Osteocyte (in vitro differentiated cells): ENCODE data around the gene MTUS2. TPM values are rescaled to one million over a fixed set of nuclear protein-coding genes. Genes with fewer than 3 reads are reported as not detected.

ENCODE experiments used
- DNase-seq: peaks from one replicate; pipeline ENCODE4 v3.0.0; 2021; ENCODE audit warnings: mixed read lengths; ENCODE audit not compliant: unreplicated experiment; ENCODE audit errors: extremely low spot score
- H3K27ac Mint-ChIP-seq: one replicate; pipeline ENCODE4 v1.8.0; 2021; ENCODE audit warnings: mild to moderate bottlenecking, mixed read lengths; ENCODE audit not compliant: unreplicated experiment
- H3K27me3 Mint-ChIP-seq: one replicate; pipeline ENCODE4 v1.8.0; 2021; ENCODE audit warnings: mixed read lengths; ENCODE audit not compliant: unreplicated experiment
- H3K36me3 Mint-ChIP-seq: one replicate; pipeline ENCODE4 v1.8.0; 2021; ENCODE audit warnings: mixed read lengths; ENCODE audit not compliant: unreplicated experiment
- H3K4me1 Mint-ChIP-seq: one replicate; pipeline ENCODE4 v1.8.0; 2021; ENCODE audit warnings: mixed read lengths; ENCODE audit not compliant: unreplicated experiment
- H3K4me3 Mint-ChIP-seq: one replicate; pipeline ENCODE4 v1.8.0; 2021; ENCODE audit warnings: mild to moderate bottlenecking, moderate library complexity, mixed read lengths; ENCODE audit not compliant: unreplicated experiment
- H3K9me3 Mint-ChIP-seq: one replicate; pipeline ENCODE4 v1.8.0; 2021; ENCODE audit warnings: mixed read lengths; ENCODE audit not compliant: unreplicated experiment
- CTCF ChIP-seq: fragments of 200-600 bp; sonication (generic); IDR thresholded peaks from 2 replicates; pipeline ENCODE4 v1.5.0; 2021; ENCODE audit warnings: antibody characterized with exemption, mild to moderate bottlenecking, moderate library complexity
- total RNA-seq: library from RNA; stranded (reverse); gene quantifications from 2 replicates; pipeline ENCODE4 v1.2.1, GENCODE V29; 2021

MTUS2 gene
- total RNA-seq, 1 donor from 2014 or later = 0.05 TPM

GRCh38 chr13:29527916-29528315 lies 707.8 kb downstream of the MTUS2 start:
- no peak overlapping the region for H3K27ac Mint-ChIP-seq
- no peak for TF ChIP-seq CTCF

GRCh38 chr13:29529754-29530153 lies 709.6 kb downstream of the MTUS2 start:
- H3K4me1 Mint-ChIP-seq = peaks cover 29% of the 10 kb centered on the region
- no peaks in the 10 kb centered on the region for H3K27me3 Mint-ChIP-seq
- no peak for DNase-seq
- no peaks in the 10 kb centered on the region for H3K9me3 Mint-ChIP-seq
- no peak for TF ChIP-seq CTCF
- peaks cover 47% of the 10 kb centered on the region for H3K36me3 Mint-ChIP-seq
- no peak overlapping the region for H3K4me3 Mint-ChIP-seq
- H3K27ac Mint-ChIP-seq = no peak overlapping the region

More at GRCh38 chr13:29527916-29528315, 707.8 kb downstream of the MTUS2 start:
- no peak overlapping the region for H3K4me3 Mint-ChIP-seq
- H3K27me3 Mint-ChIP-seq = no peaks in the 10 kb centered on the region
- no peak for DNase-seq
- peaks cover 35% of the 10 kb centered on the region for H3K4me1 Mint-ChIP-seq
- H3K9me3 Mint-ChIP-seq = no peaks in the 10 kb centered on the region
- H3K36me3 Mint-ChIP-seq = peaks cover 55% of the 10 kb centered on the region

GRCh38 chr13:29530901-29531300 lies 710.8 kb downstream of the MTUS2 start:
- Mint-ChIP-seq H3K9me3 (no peaks in the 10 kb centered on the region), H3K36me3 (peaks cover 47% of the 10 kb centered on the region), H3K4me1 (peaks cover 29% of the 10 kb centered on the region), H3K4me3 (no peak overlapping the region), H3K27me3 (no peaks in the 10 kb centered on the region), H3K27ac (no peak overlapping the region)
- DNase-seq = no peak
- TF ChIP-seq CTCF = no peak

- DNase-seq = no peak
- Mint-ChIP-seq H3K9me3 (no peaks in the 10 kb centered on the region), H3K36me3 (peaks cover 47% of the 10 kb centered on the region), H3K27ac (peak overlapping the region; percentile 85), H3K27me3 (no peaks in the 10 kb centered on the region), H3K4me1 (peaks cover 29% of the 10 kb centered on the region), H3K4me3 (no peak overlapping the region)
- TF ChIP-seq CTCF = no peak
These were observed 712.0 kb downstream of the MTUS2 start for GRCh38 chr13:29532116-29532515.

GRCh38 chr13:29532821-29533220 lies 712.7 kb downstream of the MTUS2 start:
- TF ChIP-seq CTCF = no peak
- no peak for DNase-seq
- Mint-ChIP-seq H3K4me3 (no peak overlapping the region), H3K27ac (peak overlapping the region; percentile 85), H3K9me3 (no peaks in the 10 kb centered on the region), H3K36me3 (peaks cover 43% of the 10 kb centered on the region), H3K27me3 (no peaks in the 10 kb centered on the region), H3K4me1 (peaks cover 29% of the 10 kb centered on the region)
